GM13976 (cell line): Measurements from ENCODE around the gene OLAH.

Experiments
- DNase-seq: peaks from one replicate; pipeline ENCODE4 v3.0.0; 2012; ENCODE audit warnings: low spot score
- in situ Hi-C: fragments of 300-500 bp; cut with MboI; formaldehyde crosslinking; loops from one replicate; pipeline ENCODE4 v1.12.0; 2022; ENCODE audit warnings: low sequenced_read_pairs, mixed read lengths, inconsistent platforms; ENCODE audit not compliant: unreplicated experiment
- TF ChIP-seq, protein P1 (sequence below): IDR thresholded peaks from 2 replicates; pipeline ENCODE4 v1.5.1; 2012; ENCODE audit warnings: borderline replicate concordance, mild to moderate bottlenecking; ENCODE audit not compliant: insufficient read depth; ENCODE audit errors: extremely low read depth, missing control alignments, control extremely low read depth

The OLAH gene

DNA sequence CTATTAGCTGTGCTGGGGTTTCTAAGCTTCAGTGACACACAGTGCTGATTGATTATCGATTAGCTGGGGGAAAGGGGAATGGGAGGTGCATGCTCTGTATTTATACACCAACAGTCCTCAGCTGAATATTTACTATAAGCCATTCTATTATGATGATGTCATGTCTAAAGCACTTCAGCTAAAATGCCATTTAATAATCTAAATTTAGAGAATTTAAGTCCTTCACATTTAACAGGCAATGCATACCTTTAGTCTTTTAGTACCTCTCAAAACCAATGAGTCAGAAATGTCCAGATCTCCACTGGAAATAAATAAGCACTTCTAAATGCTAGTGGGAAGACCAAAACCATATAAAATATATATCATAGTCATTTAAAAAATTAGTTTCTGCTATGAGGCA, 78.0 kb downstream of the OLAH start:
- in situ Hi-C loops = no loop called here
- TF ChIP-seq, protein P1, sequence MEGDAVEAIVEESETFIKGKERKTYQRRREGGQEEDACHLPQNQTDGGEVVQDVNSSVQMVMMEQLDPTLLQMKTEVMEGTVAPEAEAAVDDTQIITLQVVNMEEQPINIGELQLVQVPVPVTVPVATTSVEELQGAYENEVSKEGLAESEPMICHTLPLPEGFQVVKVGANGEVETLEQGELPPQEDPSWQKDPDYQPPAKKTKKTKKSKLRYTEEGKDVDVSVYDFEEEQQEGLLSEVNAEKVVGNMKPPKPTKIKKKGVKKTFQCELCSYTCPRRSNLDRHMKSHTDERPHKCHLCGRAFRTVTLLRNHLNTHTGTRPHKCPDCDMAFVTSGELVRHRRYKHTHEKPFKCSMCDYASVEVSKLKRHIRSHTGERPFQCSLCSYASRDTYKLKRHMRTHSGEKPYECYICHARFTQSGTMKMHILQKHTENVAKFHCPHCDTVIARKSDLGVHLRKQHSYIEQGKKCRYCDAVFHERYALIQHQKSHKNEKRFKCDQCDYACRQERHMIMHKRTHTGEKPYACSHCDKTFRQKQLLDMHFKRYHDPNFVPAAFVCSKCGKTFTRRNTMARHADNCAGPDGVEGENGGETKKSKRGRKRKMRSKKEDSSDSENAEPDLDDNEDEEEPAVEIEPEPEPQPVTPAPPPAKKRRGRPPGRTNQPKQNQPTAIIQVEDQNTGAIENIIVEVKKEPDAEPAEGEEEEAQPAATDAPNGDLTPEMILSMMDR = no peak
- no peak for DNase-seq

DNA sequence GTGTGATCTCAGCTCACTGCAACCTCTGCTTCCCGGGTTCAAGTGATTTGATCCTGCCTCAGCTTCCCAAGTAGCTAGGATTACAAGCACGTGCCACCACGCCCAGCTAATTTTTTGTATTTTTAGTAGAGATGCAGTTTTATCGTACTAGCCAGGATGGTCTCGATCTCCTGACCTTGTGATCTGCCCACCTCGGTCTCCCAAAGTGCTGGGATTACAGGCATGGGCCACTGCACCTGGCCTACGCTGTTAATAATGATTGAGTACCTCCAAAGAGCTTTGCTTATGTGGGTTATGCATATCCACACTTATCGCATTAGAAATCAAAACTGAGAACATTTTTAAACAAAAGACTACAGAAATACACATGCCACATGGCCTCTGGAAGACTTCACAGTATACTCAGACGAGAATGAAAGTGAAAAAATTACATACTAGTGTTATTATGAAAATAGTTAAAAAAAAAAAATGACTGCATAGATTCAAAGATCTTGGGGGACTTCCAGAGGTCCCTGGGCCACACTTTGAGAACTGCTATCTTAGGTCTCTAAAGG, 78.8 kb downstream of the OLAH start:
- peak; percentile 74 for DNase-seq
- TF ChIP-seq, protein P1 = no peak
- in situ Hi-C loops = no loop called here
